KMS-11 (cell line): ENCODE data around the gene SLITRK1.

Experiments
- H2AFZ ChIP-seq: fragments of 200-600 bp; sonication (generic); 2 replicates; pipeline ENCODE4 v1.6.1; 2016; ENCODE audit warnings: antibody characterized with exemption, mixed run types, low read depth
- H3K27ac ChIP-seq: fragments of 200-600 bp; sonication (generic); 2 replicates; pipeline ENCODE4 v1.6.1; 2016; ENCODE audit warnings: mild to moderate bottlenecking, mixed run types
- H3K27me3 ChIP-seq: fragments of 200-600 bp; sonication (generic); 2 replicates; pipeline ENCODE4 v1.6.1; 2017; ENCODE audit warnings: mild to moderate bottlenecking, low read depth, mixed run types, moderate library complexity; ENCODE audit not compliant: insufficient read depth
- H3K36me3 ChIP-seq: fragments of 200-600 bp; sonication (generic); 2 replicates; pipeline ENCODE4 v1.6.1; 2017; ENCODE audit warnings: mild to moderate bottlenecking, mixed run types; ENCODE audit not compliant: insufficient read depth
- H3K4me1 ChIP-seq: fragments of 200-600 bp; sonication (generic); 2 replicates; pipeline ENCODE4 v1.6.1; 2016; ENCODE audit warnings: mild to moderate bottlenecking, low read depth, mixed run types; ENCODE audit not compliant: poor library complexity, severe bottlenecking
- H3K4me2 ChIP-seq: fragments of 200-600 bp; sonication (generic); 2 replicates; pipeline ENCODE4 v1.7.0; 2016; ENCODE audit warnings: mild to moderate bottlenecking, mixed run types
- H3K4me3 ChIP-seq: fragments of 200-600 bp; sonication (generic); IDR thresholded peaks from 2 replicates; pipeline ENCODE4 v1.6.1; 2017; ENCODE audit warnings: low read depth, low read length, mixed read lengths; ENCODE audit not compliant: insufficient read depth
- H3K79me2 ChIP-seq: fragments of 200-600 bp; sonication (generic); 2 replicates; pipeline ENCODE4 v1.6.1; 2016; ENCODE audit warnings: low read depth, mixed run types; ENCODE audit not compliant: insufficient read depth
- H3K9ac ChIP-seq: fragments of 200-600 bp; sonication (generic); 2 replicates; pipeline ENCODE4 v1.6.1; 2016; ENCODE audit warnings: mild to moderate bottlenecking, mixed run types
- H4K20me1 ChIP-seq: fragments of 200-600 bp; sonication (generic); 2 replicates; pipeline ENCODE4 v1.6.1; 2016; ENCODE audit warnings: mild to moderate bottlenecking, mixed run types; ENCODE audit not compliant: insufficient read depth
- CTCF ChIP-seq: fragments of 200-600 bp; sonication (generic); conservative IDR thresholded peaks from 2 replicates; pipeline ENCODE4 v1.6.1; 2017; ENCODE audit warnings: low read depth, mild to moderate bottlenecking, antibody characterized with exemption, low read length, moderate library complexity, mixed read lengths

Gene SLITRK1

GRCh38 chr13:83890358-83890757 lies 8.1 kb upstream of the SLITRK1 start:
- no peaks in the 10 kb centered on the region for H3K79me2 ChIP-seq
- H4K20me1 ChIP-seq: no peaks in the 10 kb centered on the region
- H3K9ac ChIP-seq: no peak overlapping the region
- no peak for TF ChIP-seq CTCF
- H3K27me3 ChIP-seq: no peaks in the 10 kb centered on the region
- no peaks in the 10 kb centered on the region for H3K4me1 ChIP-seq
- H3K27ac ChIP-seq: no peak overlapping the region
- H2AFZ ChIP-seq: no peak overlapping the region
- no peak overlapping the region for H3K4me3 ChIP-seq
- no peaks in the 10 kb centered on the region for H3K36me3 ChIP-seq
- H3K4me2 ChIP-seq: no peak overlapping the region

- no peak overlapping the region for H3K9ac ChIP-seq
- H3K36me3 ChIP-seq: no peaks in the 10 kb centered on the region
- H3K79me2 ChIP-seq: no peaks in the 10 kb centered on the region
- H3K27me3 ChIP-seq: no peaks in the 10 kb centered on the region
- H3K4me3 ChIP-seq: no peak overlapping the region
- H4K20me1 ChIP-seq: no peaks in the 10 kb centered on the region
- no peaks in the 10 kb centered on the region for H3K4me1 ChIP-seq
- H3K27ac ChIP-seq: no peak overlapping the region
- no peak overlapping the region for H3K4me2 ChIP-seq
- no peak overlapping the region for H2AFZ ChIP-seq
- no peak for TF ChIP-seq CTCF
Measured at GRCh38 chr13:83884141-83884540, 1.9 kb upstream of the SLITRK1 start.

GRCh38 chr13:83883061-83883523 lies 818 bp upstream of the SLITRK1 start:
- Histone ChIP-seq H3K27me3 (no peaks in the 10 kb centered on the region), H3K27ac (no peak overlapping the region), H3K36me3 (no peaks in the 10 kb centered on the region), H3K79me2 (no peaks in the 10 kb centered on the region), H3K9ac (no peak overlapping the region), H2AFZ (no peak overlapping the region), H3K4me1 (no peaks in the 10 kb centered on the region), H3K4me3 (no peak overlapping the region), H3K4me2 (no peak overlapping the region), H4K20me1 (no peaks in the 10 kb centered on the region)
- TF ChIP-seq CTCF: no peak

GRCh38 chr13:83882606-83882959 lies 309 bp upstream of the SLITRK1 start:
- Histone ChIP-seq H3K4me3 (no peak overlapping the region), H3K79me2 (no peaks in the 10 kb centered on the region), H3K9ac (no peak overlapping the region), H2AFZ (no peak overlapping the region), H3K4me2 (no peak overlapping the region), H3K4me1 (no peaks in the 10 kb centered on the region), H4K20me1 (no peaks in the 10 kb centered on the region), H3K27me3 (no peaks in the 10 kb centered on the region), H3K27ac (no peak overlapping the region), H3K36me3 (no peaks in the 10 kb centered on the region)
- no peak for TF ChIP-seq CTCF
